RPMI7951 (cell line): ENCODE data around the gene PI4KA. TPM values are rescaled to one million over a fixed set of nuclear protein-coding genes. Genes with fewer than 3 reads are reported as not detected.
A peak's percentile ranks its signal among the peaks of the same experiment; 100 is the strongest.
"Not testable (repeated sequence)": the region's sequence is repeated elsewhere in the genome, so short reads cannot be mapped to it uniquely, and the experiment has no call there.

ENCODE experiments used
- DNase-seq: peaks from one replicate; pipeline ENCODE4 v3.0.0-alpha.2; 2012; ENCODE audit warnings: low read depth
- total RNA-seq: library from RNA; depleted of rRNA; stranded (reverse); fragments of >200 nt; shearing (Covaris generic); gene quantifications from 2 replicates; pipeline ENCODE4 v1.2.3, GENCODE V29; 2014

Gene PI4KA
- total RNA-seq, 1 experiment from 2014 or later = 17.8 TPM

- no peak for DNase-seq
Observed at GRCh38 chr22:20725987-20726558, 132.5 kb downstream of the PI4KA start.

GRCh38 chr22:20724676-20725454 lies 133.7 kb downstream of the PI4KA start:
- DNase-seq = no peak

- no peak for DNase-seq
Observed at GRCh38 chr22:20721409-20722218, 137.0 kb downstream of the PI4KA start.

- no peak for DNase-seq
Observed at GRCh38 chr22:20720692-20721408, 137.8 kb downstream of the PI4KA start.

- DNase-seq = not testable (repeated sequence)
Observed at GRCh38 chr22:20718727-20719126, 139.9 kb downstream of the PI4KA start.

- DNase-seq = not testable (repeated sequence)
Observed at GRCh38 chr22:20717981-20718380, 140.6 kb downstream of the PI4KA start.

GRCh38 chr22:20717213-20717866 lies 141.3 kb downstream of the PI4KA start:
- DNase-seq = not testable (repeated sequence)

GRCh38 chr22:20713116-20713515 lies 145.5 kb downstream of the PI4KA start:
- DNase-seq = not testable (repeated sequence)

- DNase-seq = not testable (repeated sequence)
Observed at GRCh38 chr22:20709966-20710365, 148.6 kb downstream of the PI4KA start.

GRCh38 chr22:20707549-20708118 lies 151.0 kb downstream of the PI4KA start:
- not testable (repeated sequence) for DNase-seq

- not testable (repeated sequence) for DNase-seq
Observed at GRCh38 chr22:20703816-20704609, 154.6 kb downstream of the PI4KA start.

GRCh38 chr22:20703414-20703806 lies 155.2 kb downstream of the PI4KA start:
- DNase-seq = not testable (repeated sequence)

- DNase-seq = peak; percentile 75
Observed at GRCh38 chr22:20702546-20703413, 155.8 kb downstream of the PI4KA start.

- not testable (repeated sequence) for DNase-seq
Observed at GRCh38 chr22:20702175-20702545, 156.5 kb downstream of the PI4KA start.

- not testable (repeated sequence) for DNase-seq
Observed at GRCh38 chr22:20701680-20702136, 156.9 kb downstream of the PI4KA start.

- not testable (repeated sequence) for DNase-seq
Observed at GRCh38 chr22:20700347-20700746, 158.3 kb downstream of the PI4KA start.

GRCh38 chr22:20699856-20700255 lies 158.8 kb downstream of the PI4KA start:
- DNase-seq = not testable (repeated sequence)

GRCh38 chr22:20697481-20698113 lies 161.0 kb downstream of the PI4KA start:
- peak; percentile 84 for DNase-seq
